Posterior cingulate gyrus (tissue), 11 donors: ENCODE results near the gene KCNA4.
"Not testable (repeated sequence)": the region's sequence is repeated elsewhere in the genome, so short reads cannot be mapped to it uniquely, and the experiment has no call there.

ENCODE experiments used
- DNase-seq, 10 donors: peaks; one replicate each; pipeline versions ENCODE4 v3.0.0 to v3.0.0-alpha.2; 2020 to 2021; ENCODE audit warnings: mixed read lengths in 3 of 10
- intact Hi-C: fragments of 100-400 bp; cut with DNase I; formaldehyde crosslinking; loops from one replicate; pipeline ENCODE4 v1.15.1; 2023

KCNA4 gene

DNA sequence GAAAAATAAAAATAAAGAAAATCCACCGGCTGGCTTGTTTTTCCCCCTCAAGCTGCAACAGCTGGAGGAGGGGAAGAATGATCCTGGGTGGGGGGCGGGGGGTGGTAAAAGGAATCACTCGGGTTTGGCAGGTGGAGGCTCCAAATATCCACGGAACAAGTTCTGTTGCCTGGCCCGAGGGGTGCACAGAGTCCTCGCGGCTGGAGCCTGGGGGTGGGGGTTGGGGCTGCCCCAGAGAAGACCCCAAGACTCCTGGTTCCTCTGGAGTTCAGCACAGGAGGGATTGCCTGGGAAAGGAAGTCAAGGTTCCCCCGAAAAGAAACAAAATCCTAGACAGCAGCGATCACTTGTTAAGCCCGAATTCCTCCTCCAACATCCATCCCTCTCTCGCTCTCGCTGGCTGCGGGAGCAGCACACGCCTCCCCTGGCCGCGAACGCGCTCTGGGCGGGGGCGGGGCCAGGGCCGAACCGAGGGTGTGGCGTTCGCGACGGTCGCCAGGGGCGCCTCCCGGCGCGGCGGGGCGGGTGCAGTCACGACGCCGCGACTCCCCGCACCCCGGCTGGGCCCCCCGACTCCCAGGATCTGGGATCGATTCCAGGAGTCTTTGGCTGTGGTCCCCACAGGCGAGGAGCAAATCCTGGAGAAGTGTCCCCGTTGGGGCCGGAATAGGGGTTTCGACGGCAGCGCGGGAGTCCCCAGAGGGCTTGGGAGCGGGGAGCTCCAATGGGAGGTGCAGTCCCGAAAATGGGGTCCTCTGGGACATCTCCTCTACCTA is at the start of gene KCNA4:
Gene KCNA4, minus strand, starts transcription at position 443 of the 776 bp plus-strand sequence. CDS start 4,352 bp downstream, outside the sequence.
- intact Hi-C loops: no loop called here
- DNase-seq: peak in 7 of 10 donors; percentile 20 to 91 (median 41)

DNA sequence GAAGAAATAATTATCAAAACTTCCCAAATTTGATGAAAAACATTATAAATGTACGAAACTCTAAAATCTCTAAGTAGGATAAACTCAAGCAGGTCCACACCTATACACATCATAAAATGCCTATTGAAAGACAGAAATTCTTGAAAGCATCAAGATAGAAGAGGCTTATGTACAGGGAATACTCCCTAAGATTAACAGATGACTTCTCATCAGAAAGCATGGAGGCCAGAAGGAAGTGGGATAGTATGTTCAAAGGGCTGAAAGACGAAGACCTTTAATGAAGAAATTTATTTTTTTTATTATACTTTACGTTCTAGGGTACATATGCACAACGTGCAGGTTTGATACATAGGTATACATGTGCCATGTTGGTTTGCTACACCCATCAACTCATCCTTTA is 45.3 kb upstream of the KCNA4 start:
- no peak for DNase-seq
- intact Hi-C loops: no loop called here

DNA sequence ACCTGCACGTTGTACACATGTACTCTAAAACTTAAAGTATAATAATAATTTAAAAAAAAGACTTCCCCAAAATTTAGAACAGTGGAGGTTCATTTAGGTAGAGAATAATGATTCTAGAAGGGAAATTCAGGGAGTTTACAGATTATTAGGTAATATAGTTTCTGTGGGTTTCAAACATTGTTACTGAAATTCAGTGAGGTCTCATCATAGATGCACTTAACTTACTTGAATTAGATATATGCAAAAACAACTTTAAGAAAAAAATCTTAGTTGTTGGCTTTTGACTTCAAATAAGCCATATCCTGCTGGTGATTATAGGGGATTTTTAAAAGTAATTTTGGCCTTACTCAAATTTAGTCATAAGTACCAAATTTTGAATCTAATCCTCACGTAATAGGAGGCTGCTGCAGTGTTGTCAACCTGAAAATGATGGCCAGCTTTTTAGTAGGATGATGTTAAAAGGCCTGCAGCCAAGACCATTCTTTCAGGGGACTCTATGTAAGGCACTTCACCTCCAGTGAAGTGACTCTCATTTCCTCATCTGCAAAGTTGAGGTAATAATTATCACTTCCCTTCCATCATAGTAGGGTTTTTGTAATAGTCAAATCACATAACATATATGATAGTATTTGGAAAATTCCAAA is 42.5 kb upstream of the KCNA4 start:
- intact Hi-C loops: no loop called here
- DNase-seq: no peak

DNA sequence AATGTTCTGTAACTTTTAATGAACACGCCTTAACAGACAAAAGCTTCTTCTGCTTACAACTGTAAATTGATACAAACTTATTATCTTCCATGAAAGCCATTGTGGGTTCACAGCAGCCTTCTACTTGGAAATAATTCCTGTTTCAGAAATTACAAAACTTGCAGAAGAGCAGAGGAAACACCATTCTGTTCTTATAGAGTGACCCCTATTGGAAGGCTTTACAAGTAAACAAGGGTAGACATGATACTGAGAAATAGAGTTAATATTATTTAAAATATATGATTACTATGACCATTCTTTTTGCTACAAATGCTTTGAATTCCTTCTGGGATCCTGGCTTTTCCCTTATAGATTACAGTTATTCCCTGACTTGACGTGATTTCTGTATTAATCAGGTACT is 32.4 kb upstream of the KCNA4 start:
- intact Hi-C loops: no loop called here
- DNase-seq: no peak

DNA sequence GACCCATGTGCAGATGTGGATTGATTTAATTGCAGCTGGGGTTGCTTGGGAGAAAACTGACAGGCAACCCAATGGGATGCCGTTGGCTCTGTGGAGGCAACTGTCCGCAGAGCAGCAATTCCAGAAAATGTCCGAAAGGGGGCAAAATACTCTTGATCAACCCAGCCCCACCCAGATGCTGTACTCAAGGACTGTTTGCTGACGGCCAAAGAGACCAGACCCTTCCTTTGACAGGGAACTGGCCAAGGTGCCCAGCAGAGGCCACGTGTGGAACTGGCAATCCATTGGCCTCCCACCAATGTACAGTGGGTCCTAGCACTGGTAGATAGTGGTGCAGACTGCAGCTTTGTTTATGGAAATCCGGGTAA is 29.7 kb upstream of the KCNA4 start:
- intact Hi-C loops: no loop called here
- DNase-seq: no peak

DNA sequence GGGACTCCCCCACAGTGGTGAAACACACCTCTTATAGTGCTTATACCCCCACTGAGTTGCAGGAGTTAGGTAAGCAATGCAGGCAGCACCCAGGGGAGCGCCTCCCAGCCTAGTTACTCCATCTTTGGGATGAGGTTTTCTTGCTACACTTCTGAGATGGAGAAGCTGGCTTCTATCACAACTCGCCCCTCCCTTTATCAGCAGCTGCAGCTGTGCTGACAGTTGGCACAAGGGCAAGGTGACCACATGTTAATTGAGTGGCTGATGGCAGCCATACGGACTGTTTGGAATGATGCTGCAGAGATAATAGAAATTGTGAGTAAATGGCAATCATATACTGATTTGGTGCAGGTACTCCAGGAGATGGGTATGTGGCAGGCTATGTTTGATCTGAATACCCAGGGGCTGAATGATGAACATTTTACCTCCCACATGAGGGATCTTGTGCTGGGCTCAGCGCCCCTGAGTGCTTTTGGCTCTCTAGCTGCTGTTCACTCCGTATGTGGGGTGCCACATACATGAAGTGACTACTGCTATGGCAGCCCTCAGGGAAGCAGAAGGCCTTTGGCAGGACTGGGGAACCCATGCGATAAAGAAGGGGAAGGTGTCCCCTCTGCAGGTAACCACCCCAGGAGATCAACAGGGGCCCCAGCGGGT is 29.2 kb upstream of the KCNA4 start:
- intact Hi-C loops: no loop called here
- peak in 1 of 10 donors; percentile 61 for DNase-seq

DNA sequence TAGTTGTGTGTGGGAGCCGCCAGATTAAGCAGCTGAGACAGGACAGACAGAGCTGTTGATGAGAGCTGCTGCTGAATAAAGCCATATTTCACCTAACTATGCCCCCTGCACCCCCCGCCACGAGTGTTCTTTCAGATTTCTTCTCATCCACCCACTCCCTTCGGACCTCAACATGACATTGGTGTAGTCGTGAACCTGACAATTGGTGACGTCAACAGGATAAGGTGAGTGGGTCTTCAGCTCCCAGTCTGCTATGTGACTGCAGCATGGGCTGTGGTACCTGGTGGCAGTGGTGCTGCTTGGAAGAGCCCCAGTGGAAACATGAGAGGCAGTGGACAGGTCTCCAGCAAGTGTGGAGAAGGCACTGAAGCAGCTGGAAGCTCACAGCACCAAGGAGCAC is 28.3 kb upstream of the KCNA4 start:
- intact Hi-C loops: no loop called here
- DNase-seq: no peak

DNA sequence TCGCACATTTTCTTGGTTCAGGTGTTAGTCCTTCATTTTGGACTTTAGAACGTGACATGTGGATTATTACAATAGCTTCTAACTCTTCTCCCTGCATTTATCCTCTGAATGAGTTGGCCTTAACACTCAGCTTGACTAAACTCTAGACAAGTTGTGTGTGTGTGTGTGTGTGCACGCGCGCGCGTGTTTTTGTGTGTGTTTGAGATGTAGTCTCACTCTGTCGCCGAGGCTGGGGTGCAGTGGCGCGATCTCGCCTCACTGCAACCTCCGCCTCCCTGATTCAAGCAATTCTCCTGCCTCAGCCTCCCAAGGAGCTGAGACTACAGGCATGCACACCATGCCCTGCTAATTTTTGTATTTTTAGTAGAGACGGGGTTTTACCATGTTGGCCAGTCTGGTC is 24.3 kb upstream of the KCNA4 start:
- peak in 1 of 10 donors; percentile 61 for DNase-seq
- intact Hi-C loops: no loop called here

DNA sequence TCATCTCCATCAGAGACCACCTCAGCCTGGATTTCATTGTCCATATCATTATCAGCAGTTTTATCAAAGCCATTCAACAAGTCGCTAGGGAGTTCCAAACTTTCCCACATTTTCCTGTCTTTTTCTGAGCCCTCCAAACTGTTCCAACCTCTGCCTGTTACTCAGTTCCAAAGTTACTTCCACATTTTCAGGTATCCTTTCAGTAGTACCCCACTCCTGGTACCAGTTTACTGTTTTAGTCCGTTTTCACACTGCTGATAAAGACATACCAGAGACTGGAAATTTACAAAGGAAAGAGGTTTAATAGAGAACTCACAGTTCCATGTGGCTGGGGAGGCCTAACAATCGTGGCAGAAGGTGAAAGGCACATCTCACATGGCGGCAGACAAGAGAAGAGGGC is 17.9 kb upstream of the KCNA4 start:
- intact Hi-C loops, DNase-seq: not testable (repeated sequence)

DNA sequence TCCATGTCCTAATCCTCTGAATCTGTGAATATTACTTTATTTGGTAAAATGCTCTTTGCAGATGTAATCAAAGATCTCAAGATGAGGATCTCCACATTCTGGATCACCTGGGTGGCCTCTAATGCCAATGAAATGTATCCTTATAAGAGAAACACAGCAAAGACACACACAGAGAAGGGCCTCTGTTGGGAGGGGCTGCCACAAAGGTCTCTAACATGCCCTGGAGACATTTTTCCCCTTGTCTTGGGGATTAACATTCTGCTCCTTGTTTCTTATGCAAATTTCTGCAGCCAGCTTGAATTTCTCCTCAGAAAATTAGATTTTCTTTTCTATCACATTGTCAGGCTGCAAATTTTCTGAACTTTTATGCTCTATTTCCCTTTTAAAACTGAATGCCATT is 17.3 kb upstream of the KCNA4 start:
- DNase-seq, intact Hi-C loops: not testable (repeated sequence)

DNA sequence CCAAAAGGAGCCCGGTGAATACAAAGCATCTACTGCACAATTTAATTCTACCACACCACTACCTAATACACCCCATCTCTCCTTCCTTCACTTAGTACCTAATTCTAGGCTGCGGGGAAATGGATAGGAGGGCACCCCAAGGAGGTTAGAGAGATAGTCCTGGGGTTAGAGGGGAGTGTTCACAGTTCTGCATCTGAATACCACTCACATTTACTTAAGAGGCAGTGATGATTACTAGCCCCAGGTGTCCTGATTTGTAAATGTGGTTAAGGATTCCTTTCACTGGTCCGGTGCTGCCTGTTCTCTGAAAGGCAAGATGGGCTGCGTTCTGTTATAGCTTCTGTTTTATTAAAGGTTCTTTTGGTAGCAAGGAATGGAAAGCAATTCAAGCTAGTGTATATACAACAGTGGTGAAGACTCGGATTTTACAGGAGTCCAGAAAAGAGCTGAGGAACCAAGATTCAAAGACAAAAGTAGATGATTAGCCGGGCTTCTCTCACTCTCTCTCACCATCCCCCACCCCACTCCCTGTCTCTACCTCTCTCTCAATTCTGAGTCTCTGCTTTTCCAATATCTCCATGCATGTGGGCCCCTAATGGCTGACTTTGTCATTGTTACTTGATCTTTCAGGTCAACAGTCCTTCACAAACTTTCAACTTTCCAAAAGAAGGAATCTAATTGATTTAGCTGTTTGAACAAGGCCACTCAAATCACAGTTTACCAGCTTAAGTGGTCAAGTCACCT is 8.7 kb upstream of the KCNA4 start:
- DNase-seq: no peak
- intact Hi-C loops: no loop called here

DNA sequence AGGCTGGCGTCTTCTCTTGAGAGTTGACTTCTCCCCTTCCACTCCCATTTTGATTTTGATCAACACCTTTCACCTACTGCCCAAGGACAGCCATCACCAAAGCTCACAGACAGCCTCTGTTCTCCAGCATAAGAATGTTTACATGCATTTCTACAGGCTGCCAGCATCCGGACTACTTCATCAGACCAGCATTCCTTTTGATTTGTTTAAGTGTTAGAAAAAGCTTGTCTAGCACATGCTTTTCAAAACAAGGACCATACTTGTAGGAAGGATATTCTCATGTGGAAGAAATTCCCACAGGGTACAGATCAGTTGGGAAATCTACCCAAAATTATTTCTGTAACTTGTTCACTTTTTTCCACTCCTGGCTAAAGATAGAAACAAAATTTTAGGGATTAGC is 6.2 kb upstream of the KCNA4 start:
- no peak for DNase-seq
- intact Hi-C loops: no loop called here

DNA sequence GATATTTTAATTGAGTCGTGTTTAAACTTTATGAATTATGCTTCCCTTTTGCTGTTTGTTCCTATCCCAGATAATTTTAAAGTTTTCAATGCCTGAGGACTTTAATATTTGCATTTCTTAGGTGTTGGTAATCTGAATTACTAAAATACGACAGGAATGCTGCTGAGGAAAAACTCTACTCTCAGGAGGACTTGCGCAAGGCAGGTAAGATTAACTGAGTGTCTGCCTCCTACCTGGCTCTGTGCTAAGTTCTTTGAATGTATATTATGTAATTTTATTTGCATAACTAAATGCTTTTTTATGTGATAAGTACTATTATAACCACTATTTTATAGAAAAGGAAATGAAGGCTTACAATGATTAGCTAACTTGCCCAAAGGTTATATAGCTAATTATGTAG is 2.7 kb upstream of the KCNA4 start:
- DNase-seq: no peak
- intact Hi-C loops: no loop called here

DNA sequence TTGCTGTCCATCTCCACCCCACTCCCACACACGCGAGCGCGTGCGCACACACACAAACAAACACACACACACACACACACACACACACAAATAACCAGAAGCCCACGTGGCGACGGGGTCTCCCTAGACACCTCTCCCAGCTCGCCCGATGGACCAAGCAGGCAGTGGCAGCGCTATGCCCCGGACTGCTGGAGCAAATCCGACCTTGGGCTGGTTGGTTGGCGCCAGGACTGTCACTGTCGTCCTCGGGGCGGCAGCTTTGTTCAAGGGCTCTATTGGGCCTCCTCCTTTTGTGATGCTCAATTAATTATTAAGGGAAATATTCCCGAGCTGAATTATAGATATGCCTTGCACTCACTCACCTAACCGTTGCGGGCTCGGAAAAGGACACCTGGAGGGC is 1.7 kb upstream of the KCNA4 start:
- intact Hi-C loops: no loop called here
- peak in 1 of 10 donors; percentile 70 for DNase-seq

DNA sequence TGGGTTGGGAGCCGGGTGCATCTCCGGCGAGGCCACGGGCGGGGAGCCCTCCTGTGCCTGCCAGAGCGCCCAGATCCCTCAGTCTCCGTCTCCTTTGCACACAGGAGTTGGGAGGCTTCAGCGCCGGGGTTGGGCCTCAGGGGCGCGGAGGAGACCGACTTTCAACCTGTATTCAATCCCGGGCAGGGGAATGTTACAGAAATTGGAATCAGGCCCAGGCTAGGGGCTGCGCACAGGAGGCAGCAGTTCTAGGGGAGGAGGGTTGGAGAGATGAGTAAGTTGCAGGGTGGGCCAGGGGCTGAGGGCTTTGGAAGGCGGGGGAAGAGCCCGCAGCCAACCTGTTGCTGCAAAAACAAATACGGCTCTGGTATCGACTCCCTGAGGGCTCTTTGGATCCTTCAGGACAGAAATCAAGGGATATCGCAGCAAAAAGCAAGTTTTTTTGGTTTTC is 640 bp upstream of the KCNA4 start:
- peak in 3 of 10 donors; percentile 66 to 78 (median 78) for DNase-seq
- intact Hi-C loops: no loop called here

DNA sequence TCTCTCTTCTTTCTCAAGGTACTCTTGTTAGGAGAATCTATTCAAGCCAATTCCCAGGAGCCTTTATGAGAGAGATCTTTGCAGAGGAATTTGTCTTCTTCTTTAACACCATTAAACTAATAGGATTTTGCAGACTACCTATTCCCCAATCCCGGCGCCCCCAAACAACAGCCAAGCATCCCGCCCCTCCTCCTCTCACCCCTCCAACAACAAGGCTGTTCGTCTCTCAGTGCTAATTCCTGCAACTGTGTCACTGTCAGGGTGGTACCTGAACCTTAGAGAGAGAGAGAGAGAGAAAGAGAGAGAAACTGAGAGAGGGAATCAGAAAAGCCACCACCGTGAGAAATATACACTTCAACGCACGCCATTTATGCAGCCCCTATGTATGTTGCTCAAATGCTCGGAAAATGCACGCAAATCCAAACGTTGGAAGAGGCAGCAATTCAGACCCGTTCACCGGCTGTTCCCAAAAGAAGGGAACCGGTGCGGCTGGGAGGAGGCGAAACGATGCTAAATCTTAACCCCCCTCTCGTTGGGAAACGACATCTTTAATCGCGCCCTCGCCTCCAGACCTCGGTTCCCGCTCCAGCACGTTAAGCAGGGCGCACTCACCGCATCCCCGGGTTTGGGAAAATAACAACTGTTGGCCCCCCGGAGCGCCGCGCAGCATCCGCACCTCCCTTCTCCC is 961 bp downstream of the KCNA4 start:
- intact Hi-C loops: no loop called here
- DNase-seq: peak in 5 of 10 donors; percentile 22 to 86 (median 78)

DNA sequence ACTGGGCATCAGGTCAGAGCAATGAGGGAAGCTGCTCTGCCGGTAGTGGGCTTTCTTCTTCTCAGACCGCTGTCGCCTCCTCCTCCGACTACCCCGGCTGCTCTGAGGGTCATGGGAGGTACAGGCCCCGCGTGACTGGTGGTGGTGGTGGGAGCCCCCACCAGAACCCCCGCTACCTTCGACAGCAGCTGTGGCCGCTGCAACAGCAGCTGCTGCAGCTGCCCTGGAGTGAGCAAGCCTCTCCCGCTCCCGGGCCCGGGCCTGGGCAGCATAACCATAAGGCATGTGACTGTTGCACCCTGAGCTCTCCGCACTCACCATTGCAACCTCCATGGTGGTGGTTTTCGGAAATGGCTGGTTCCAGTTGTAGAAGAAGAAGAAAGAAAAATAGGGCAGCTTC is 4.5 kb downstream of the KCNA4 start:
- intact Hi-C loops: no loop called here
- peak in 3 of 10 donors; percentile 21 to 77 (median 60) for DNase-seq

DNA sequence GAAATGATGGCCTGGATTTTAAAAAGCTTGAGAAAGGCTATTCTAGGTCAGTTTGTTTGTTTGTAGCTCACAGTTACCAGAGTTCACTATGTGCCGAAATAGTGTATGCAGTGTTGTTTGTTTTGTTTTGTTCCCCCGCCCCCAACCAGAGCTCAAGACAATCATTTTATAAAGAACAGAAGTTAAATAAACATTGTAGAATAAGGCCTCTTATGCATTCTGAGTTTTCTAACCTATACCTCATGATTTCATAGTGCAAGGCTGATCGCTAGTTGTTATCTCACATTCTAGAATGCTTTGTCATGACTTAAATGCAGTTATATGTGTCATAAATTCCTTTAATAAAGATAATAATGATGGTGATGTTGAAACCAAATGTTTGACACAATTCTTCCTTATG is 7.8 kb downstream of the KCNA4 start:
- DNase-seq: no peak
- intact Hi-C loops: no loop called here

DNA sequence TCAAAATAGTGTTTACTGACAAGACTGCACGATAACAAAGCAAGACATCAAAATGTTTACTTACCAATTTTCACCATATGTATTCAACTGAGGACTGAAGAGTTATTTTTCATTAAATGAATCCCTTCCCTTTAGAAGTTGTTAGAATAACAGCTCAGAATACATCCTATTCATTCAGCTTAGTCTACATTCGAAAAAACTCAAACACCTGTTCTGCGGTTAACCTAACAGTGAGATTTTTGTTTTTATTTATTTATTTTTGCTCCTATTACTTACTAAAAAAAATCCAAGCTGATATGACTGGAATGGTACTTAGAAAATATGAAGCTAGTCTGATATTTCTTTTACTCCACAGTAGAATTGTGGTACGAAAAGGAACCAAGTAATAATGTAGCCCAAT is 10.0 kb downstream of the KCNA4 start:
- DNase-seq: no peak
- intact Hi-C loops: no loop called here

DNA sequence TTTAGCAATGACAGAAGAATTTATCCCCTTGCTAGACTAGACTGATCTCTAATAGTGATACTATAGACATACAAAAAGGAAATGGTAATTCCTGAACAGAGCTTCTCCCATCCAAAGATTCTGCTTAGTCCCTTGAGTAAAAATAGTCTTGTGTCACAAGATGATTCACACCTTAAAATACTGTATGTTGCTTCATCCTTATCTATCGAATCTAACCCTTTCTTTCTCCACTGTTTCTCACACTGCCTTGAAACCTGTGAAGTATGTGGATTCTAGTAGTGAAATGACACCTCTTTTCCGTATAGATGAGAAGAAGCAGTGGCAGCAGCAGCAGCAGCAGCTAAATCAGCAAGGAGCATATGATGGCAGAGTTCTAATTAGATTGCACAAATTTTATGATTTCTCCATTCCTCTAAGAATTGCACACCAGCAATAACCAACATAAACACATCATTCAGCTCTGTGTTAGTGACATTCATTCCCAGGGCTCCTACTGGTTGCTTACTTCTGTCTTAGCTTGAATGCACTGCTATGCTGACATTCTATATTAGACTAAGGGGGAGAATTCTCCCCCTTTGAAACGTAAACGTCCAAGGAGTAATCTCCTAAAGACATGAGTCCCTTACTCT is 14.6 kb downstream of the KCNA4 start:
- no peak for DNase-seq
- intact Hi-C loops: no loop called here
